ENCODE data around the gene DEPP1. TPM values are rescaled to one million over a fixed set of nuclear protein-coding genes. Genes with fewer than 3 reads are reported as not detected.

Gene DEPP1
- total RNA-seq, 2 donors from 2014 or later: 226 to 230 TPM

- TF ChIP-seq, protein P1, sequence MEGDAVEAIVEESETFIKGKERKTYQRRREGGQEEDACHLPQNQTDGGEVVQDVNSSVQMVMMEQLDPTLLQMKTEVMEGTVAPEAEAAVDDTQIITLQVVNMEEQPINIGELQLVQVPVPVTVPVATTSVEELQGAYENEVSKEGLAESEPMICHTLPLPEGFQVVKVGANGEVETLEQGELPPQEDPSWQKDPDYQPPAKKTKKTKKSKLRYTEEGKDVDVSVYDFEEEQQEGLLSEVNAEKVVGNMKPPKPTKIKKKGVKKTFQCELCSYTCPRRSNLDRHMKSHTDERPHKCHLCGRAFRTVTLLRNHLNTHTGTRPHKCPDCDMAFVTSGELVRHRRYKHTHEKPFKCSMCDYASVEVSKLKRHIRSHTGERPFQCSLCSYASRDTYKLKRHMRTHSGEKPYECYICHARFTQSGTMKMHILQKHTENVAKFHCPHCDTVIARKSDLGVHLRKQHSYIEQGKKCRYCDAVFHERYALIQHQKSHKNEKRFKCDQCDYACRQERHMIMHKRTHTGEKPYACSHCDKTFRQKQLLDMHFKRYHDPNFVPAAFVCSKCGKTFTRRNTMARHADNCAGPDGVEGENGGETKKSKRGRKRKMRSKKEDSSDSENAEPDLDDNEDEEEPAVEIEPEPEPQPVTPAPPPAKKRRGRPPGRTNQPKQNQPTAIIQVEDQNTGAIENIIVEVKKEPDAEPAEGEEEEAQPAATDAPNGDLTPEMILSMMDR (IDR thresholded peaks at IDR 0.05): peak in 3 of 7 experiments; percentile 19 to 32 (median 20)
- peak in 2 of 3 donors; percentile 7 to 30 for TF ChIP-seq POLR2A (IDR thresholded peaks at IDR 0.05)
- peak overlapping the region; percentile 57 to 89 (median 82) for H3K27ac ChIP-seq
- peaks cover 78% of the 10 kb centered on the region for H3K4me1 ChIP-seq
- H3K27me3 ChIP-seq: no peaks in the 10 kb centered on the region
- WGBS, 2 donors: 60 to 69% methylated on average over 17 to 19 of the region's 19 CpGs
- peak in 1 of 4 donors; percentile 38 for DNase-seq
- intact Hi-C loops (cut with DNase I): no loop called here
- no peaks in the 10 kb centered on the region for H3K36me3 ChIP-seq (replicated peaks in 1 of 2; ENCODE audit: insufficient read depth in 1 of 2, low read depth in 2 of 2)
- H3K4me3 ChIP-seq: no peak overlapping the region
- no peak for ATAC-seq
- H3K9me3 ChIP-seq: no peaks in the 10 kb centered on the region
Measured at GRCh38 chr10:44962870-44963738, 15.5 kb downstream of the DEPP1 start.

- Histone ChIP-seq H3K27me3 (no peaks in the 10 kb centered on the region), H3K4me1 (peaks cover 78% of the 10 kb centered on the region), H3K9me3 (no peaks in the 10 kb centered on the region), H3K27ac (peak overlapping the region in 3 of 4 donors; percentile 81 to 89 (median 89)), H3K4me3 (no peak overlapping the region), H3K36me3 (replicated peaks in 1 of 2; ENCODE audit: insufficient read depth in 1 of 2, low read depth in 2 of 2) (no peaks in the 10 kb centered on the region)
- intact Hi-C loops (cut with DNase I): no loop called here
- DNase-seq (peak in 1 of 4 donors; percentile 5), ATAC-seq (no peak)
- WGBS, 2 donors: 76 to 83% methylated on average over 11 of the region's 11 CpGs
- TF ChIP-seq, protein P1 (IDR thresholded peaks at IDR 0.05): no peak
- TF ChIP-seq POLR2A (IDR thresholded peaks at IDR 0.05): no peak
Measured at GRCh38 chr10:44961931-44962750, 16.5 kb downstream of the DEPP1 start.

DNA sequence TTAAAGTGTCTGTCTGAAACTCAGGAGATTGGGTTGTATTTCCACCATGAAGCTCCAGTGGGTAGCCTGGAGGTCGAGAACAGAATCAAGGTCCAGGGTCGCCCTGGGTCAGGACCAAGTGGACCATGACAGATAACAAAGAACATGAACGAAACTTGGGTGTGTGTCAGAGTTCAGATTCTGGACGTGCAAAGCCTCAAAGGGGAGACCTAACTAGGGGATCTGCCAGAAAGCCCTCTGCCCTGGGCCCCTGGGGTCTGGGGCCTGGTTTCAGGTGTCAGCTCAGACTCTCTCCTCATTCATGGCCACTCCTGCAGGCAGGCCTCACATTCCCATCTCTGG is 17.4 kb downstream of the DEPP1 start:
- WGBS, 2 donors: 42 to 64% methylated on average over 4 of the region's 4 CpGs
- TF ChIP-seq POLR2A (IDR thresholded peaks at IDR 0.05): no peak
- TF ChIP-seq, protein P1 (IDR thresholded peaks at IDR 0.05): no peak
- ATAC-seq (no peak), DNase-seq (peak in 1 of 4 donors; percentile 12)
- peak overlapping the region; percentile 18 to 97 (median 89) for H3K27ac ChIP-seq
- no peak overlapping the region for H3K4me3 ChIP-seq
- no peaks in the 10 kb centered on the region for H3K27me3 ChIP-seq
- no peaks in the 10 kb centered on the region for H3K36me3 ChIP-seq (replicated peaks in 1 of 2; ENCODE audit: insufficient read depth in 1 of 2, low read depth in 2 of 2)
- no peaks in the 10 kb centered on the region for H3K9me3 ChIP-seq
- intact Hi-C loops (cut with DNase I): no loop called here
- H3K4me1 ChIP-seq: peaks cover 74% of the 10 kb centered on the region

DNA sequence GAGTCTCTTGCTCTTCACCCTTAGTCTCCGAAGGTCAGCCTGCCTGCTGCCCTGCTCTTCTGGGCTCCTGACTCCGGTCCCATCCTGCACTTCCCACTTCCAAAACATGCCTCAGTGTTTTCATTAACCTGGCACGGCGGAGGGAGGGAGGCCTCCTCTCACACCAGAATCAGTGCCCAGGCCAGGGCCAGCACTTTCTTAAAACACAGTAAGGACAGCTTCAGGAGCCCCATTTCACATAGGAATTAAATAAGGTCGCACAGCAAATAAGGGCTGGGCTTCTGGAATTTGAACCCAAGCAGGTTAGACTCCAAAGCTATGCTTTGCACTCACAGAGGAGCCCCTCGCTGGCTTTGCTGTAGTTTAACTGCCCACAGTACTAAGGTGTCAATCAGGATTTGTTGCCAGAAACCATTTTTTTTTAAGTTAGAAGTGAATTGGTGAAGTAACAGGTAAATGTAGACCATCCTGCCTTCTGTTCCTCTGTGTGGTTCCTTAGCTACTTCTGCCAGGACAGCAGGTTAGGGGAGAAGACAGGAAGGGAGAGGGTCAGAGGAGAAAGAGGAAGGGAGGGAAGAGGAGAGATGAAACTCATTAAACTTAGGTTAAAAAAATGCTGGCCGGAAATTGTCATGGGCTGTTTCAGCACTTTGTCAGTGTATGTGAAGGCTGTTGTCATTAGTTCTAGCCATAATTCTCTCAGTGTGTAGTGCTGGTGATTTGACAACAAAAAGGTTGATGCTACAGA is 18.0 kb downstream of the DEPP1 start:
- Histone ChIP-seq H3K36me3 (replicated peaks in 1 of 2; ENCODE audit: insufficient read depth in 1 of 2, low read depth in 2 of 2) (no peaks in the 10 kb centered on the region), H3K4me1 (peaks cover 68% of the 10 kb centered on the region), H3K27me3 (no peaks in the 10 kb centered on the region), H3K27ac (peak overlapping the region in 3 of 4 donors; percentile 89 to 97 (median 89)), H3K4me3 (no peak overlapping the region), H3K9me3 (no peaks in the 10 kb centered on the region)
- 50 to 53% methylated on average over 7 of the region's 7 CpGs for WGBS, 2 donors
- intact Hi-C loops (cut with DNase I): no loop called here
- DNase-seq (peak in 1 of 4 donors; percentile 12), ATAC-seq (no peak)
- TF ChIP-seq POLR2A (IDR thresholded peaks at IDR 0.05): no peak
- TF ChIP-seq, protein P1 (IDR thresholded peaks at IDR 0.05): no peak
